Neural progenitor cell (in vitro differentiated cells): ENCODE results near the gene RAB5A. TPM values are rescaled to one million over a fixed set of nuclear protein-coding genes. Genes with fewer than 3 reads are reported as not detected.

Source experiments
- DNase-seq: peaks from one replicate; pipeline ENCODE4 v3.0.0-alpha.2; 2016; ENCODE audit warnings: low spot score
- H2AFZ ChIP-seq: fragments of 200-600 bp; sonication (generic); replicated peaks from 2 replicates; pipeline ENCODE4 v1.6.1; 2016; ENCODE audit warnings: antibody characterized with exemption
- H3F3A ChIP-seq: fragments of 200-600 bp; sonication (generic); 2 replicates; pipeline ENCODE4 v1.6.1; 2016; ENCODE audit warnings: antibody characterized with exemption, low read depth
- H3K27ac ChIP-seq: fragments of 200-600 bp; sonication (generic); 2 replicates; pipeline ENCODE4 v1.5.1; 2016; ENCODE audit warnings: mild to moderate bottlenecking
- H3K27me3 ChIP-seq: fragments of 200-600 bp; sonication (generic); 2 replicates; pipeline ENCODE4 v1.6.1; 2016; ENCODE audit warnings: mild to moderate bottlenecking, moderate library complexity
- H3K36me3 ChIP-seq: fragments of 200-600 bp; sonication (generic); 2 replicates; pipeline ENCODE4 v1.5.1; 2016
- H3K4me1 ChIP-seq: fragments of 200-600 bp; sonication (generic); 2 replicates; pipeline ENCODE4 v1.6.1; 2016; ENCODE audit warnings: mixed run types
- H3K4me2 ChIP-seq: fragments of 200-600 bp; sonication (generic); 2 replicates; pipeline ENCODE4 v1.6.1; 2016
- H3K4me3 ChIP-seq: fragments of 200-600 bp; sonication (generic); 2 replicates; pipeline ENCODE4 v1.5.1; 2016
- H3K79me2 ChIP-seq: fragments of 200-600 bp; sonication (generic); 2 replicates; pipeline ENCODE4 v1.6.1; 2016; ENCODE audit warnings: low read depth
- H3K9ac ChIP-seq: fragments of 200-600 bp; sonication (generic); 2 replicates; pipeline ENCODE4 v1.6.1; 2016
- H3K9me3 ChIP-seq: fragments of 200-600 bp; sonication (generic); 2 replicates; pipeline ENCODE4 v1.5.1; 2016; ENCODE audit warnings: low read depth
- H4K20me1 ChIP-seq: fragments of 200-600 bp; sonication (generic); 2 replicates; pipeline ENCODE4 v1.6.1; 2016; ENCODE audit warnings: low read depth
- H3K27ac Mint-ChIP-seq: 3 replicates; pipeline ENCODE4 v1.8.0; 2021; ENCODE audit warnings: mixed read lengths
- H3K27me3 Mint-ChIP-seq: 2 replicates; pipeline ENCODE4 v1.8.0; 2022; ENCODE audit warnings: low read depth, mild to moderate bottlenecking, inconsistent platforms, moderate library complexity, mixed read lengths; ENCODE audit not compliant: insufficient read depth
- H3K36me3 Mint-ChIP-seq: 3 replicates; pipeline ENCODE4 v1.8.0; 2021; ENCODE audit warnings: mixed read lengths
- H3K4me1 Mint-ChIP-seq: 3 replicates; pipeline ENCODE4 v1.8.0; 2021; ENCODE audit warnings: mixed read lengths
- H3K4me3 Mint-ChIP-seq: 3 replicates; pipeline ENCODE4 v1.8.0; 2021; ENCODE audit warnings: mild to moderate bottlenecking, moderate library complexity, mixed read lengths
- H3K9me3 Mint-ChIP-seq: 3 replicates; pipeline ENCODE4 v1.8.0; 2020; ENCODE audit warnings: mixed read lengths
- CTCF ChIP-seq: fragments of 200-600 bp; sonication (generic); IDR thresholded peaks from 2 replicates; pipeline ENCODE4 v1.5.1; 2017; ENCODE audit warnings: antibody characterized with exemption, mild to moderate bottlenecking
- EZH2 ChIP-seq: fragments of 200-600 bp; sonication (generic); IDR thresholded peaks from 2 replicates; pipeline ENCODE4 v1.6.1; 2017; ENCODE audit warnings: antibody characterized with exemption, mild to moderate bottlenecking, moderate library complexity
- EZH2phosphoT487 ChIP-seq: fragments of 200-600 bp; sonication (generic); IDR thresholded peaks from 2 replicates; pipeline ENCODE4 v1.6.1; 2017; ENCODE audit warnings: antibody characterized with exemption
- total RNA-seq: library from RNA; depleted of rRNA; stranded (reverse); fragments of >200 nt; gene quantifications from 2 replicates; pipeline ENCODE4 v1.2.3, GENCODE V29; 2015; ENCODE audit warnings: low replicate concordance

Gene RAB5A
- total RNA-seq, 1 donor from 2014 or later: 96.3 TPM

- Histone ChIP-seq H3K27ac (no peak overlapping the region), H3K79me2 (no peaks in the 10 kb centered on the region), H3K27me3 (no peaks in the 10 kb centered on the region), H3K9me3 (no peaks in the 10 kb centered on the region), H4K20me1 (no peaks in the 10 kb centered on the region), H3K4me1 (peaks cover 6% of the 10 kb centered on the region), H3K4me2 (no peak overlapping the region), H3K4me3 (no peak overlapping the region), H3F3A (no peaks in the 10 kb centered on the region), H3K9ac (no peak overlapping the region), H2AFZ (peak overlapping the region; percentile 63), H3K36me3 (no peaks in the 10 kb centered on the region)
- no peak overlapping the region for H3K27ac Mint-ChIP-seq
- no peak for DNase-seq
- TF ChIP-seq CTCF: no peak
- TF ChIP-seq EZH2phosphoT487: no peak
- no peak for TF ChIP-seq EZH2
- peaks cover 7% of the 10 kb centered on the region for H3K4me1 Mint-ChIP-seq
- H3K4me3 Mint-ChIP-seq: no peak overlapping the region
- H3K36me3 Mint-ChIP-seq: no peaks in the 10 kb centered on the region
- H3K9me3 Mint-ChIP-seq: no peaks in the 10 kb centered on the region
- peaks cover 4% of the 10 kb centered on the region for H3K27me3 Mint-ChIP-seq
Observed at GRCh38 chr3:19931180-19931692, 15.7 kb upstream of the RAB5A start.

GRCh38 chr3:19931767-19932188 lies 15.1 kb upstream of the RAB5A start:
- H3K9me3 ChIP-seq: no peaks in the 10 kb centered on the region
- H3K36me3 Mint-ChIP-seq: no peaks in the 10 kb centered on the region
- peaks cover 7% of the 10 kb centered on the region for H3K4me1 Mint-ChIP-seq
- no peaks in the 10 kb centered on the region for H3K36me3 ChIP-seq
- no peaks in the 10 kb centered on the region for H4K20me1 ChIP-seq
- H3K4me3 Mint-ChIP-seq: no peak overlapping the region
- no peaks in the 10 kb centered on the region for H3F3A ChIP-seq
- no peak overlapping the region for H3K27ac ChIP-seq
- no peak overlapping the region for H3K27ac Mint-ChIP-seq
- no peaks in the 10 kb centered on the region for H3K79me2 ChIP-seq
- no peak overlapping the region for H2AFZ ChIP-seq
- H3K9ac ChIP-seq: no peak overlapping the region
- H3K27me3 Mint-ChIP-seq: peaks cover 4% of the 10 kb centered on the region
- TF ChIP-seq EZH2phosphoT487: no peak
- no peak for TF ChIP-seq EZH2
- no peak for TF ChIP-seq CTCF
- DNase-seq: no peak
- H3K4me1 ChIP-seq: peaks cover 6% of the 10 kb centered on the region
- no peaks in the 10 kb centered on the region for H3K9me3 Mint-ChIP-seq
- H3K4me2 ChIP-seq: no peak overlapping the region
- H3K4me3 ChIP-seq: no peak overlapping the region
- no peaks in the 10 kb centered on the region for H3K27me3 ChIP-seq

- H3K4me2 ChIP-seq: no peak overlapping the region
- no peaks in the 10 kb centered on the region for H3F3A ChIP-seq
- no peaks in the 10 kb centered on the region for H3K36me3 Mint-ChIP-seq
- H3K9ac ChIP-seq: no peak overlapping the region
- H3K4me3 Mint-ChIP-seq: no peak overlapping the region
- peaks cover 6% of the 10 kb centered on the region for H3K4me1 ChIP-seq
- H3K27ac Mint-ChIP-seq: no peak overlapping the region
- no peak overlapping the region for H2AFZ ChIP-seq
- no peak overlapping the region for H3K4me3 ChIP-seq
- H3K27me3 Mint-ChIP-seq: peaks cover 4% of the 10 kb centered on the region
- DNase-seq: no peak
- no peaks in the 10 kb centered on the region for H3K9me3 Mint-ChIP-seq
- no peak overlapping the region for H3K27ac ChIP-seq
- TF ChIP-seq CTCF: no peak
- no peak for TF ChIP-seq EZH2
- TF ChIP-seq EZH2phosphoT487: no peak
- no peaks in the 10 kb centered on the region for H3K79me2 ChIP-seq
- H3K4me1 Mint-ChIP-seq: peaks cover 7% of the 10 kb centered on the region
- H3K27me3 ChIP-seq: no peaks in the 10 kb centered on the region
- H3K36me3 ChIP-seq: no peaks in the 10 kb centered on the region
- no peaks in the 10 kb centered on the region for H4K20me1 ChIP-seq
- no peaks in the 10 kb centered on the region for H3K9me3 ChIP-seq
Observed at GRCh38 chr3:19932422-19932821, 14.5 kb upstream of the RAB5A start.
